ENCODE measurements around the gene ZNF768.
"Not testable (repeated sequence)": the region's sequence is repeated elsewhere in the genome, so short reads cannot be mapped to it uniquely, and the experiment has no call there.

ZNF768 gene

GRCh38 chr16:30491744-30492308 lies 34.5 kb downstream of the ZNF768 start:
- Histone ChIP-seq H3K36me3 (ENCODE audit: insufficient read depth, low read length) (no peaks in the 10 kb centered on the region), H3K4me3 (ENCODE audit: low read depth in 1 of 2, low read length in 2 of 2) (no peak overlapping the region), H3K4me1 (ENCODE audit: insufficient read depth, low read length) (no peaks in the 10 kb centered on the region), H3K27ac (ENCODE audit: low read depth, low read length) (no peak overlapping the region), H3K27me3 (ENCODE audit: control insufficient read depth in 1 of 2, insufficient read depth in 2 of 2, low read length in 2 of 2) (no peaks in the 10 kb centered on the region), H3K9ac (ENCODE audit: low read length) (no peak overlapping the region), H3K9me3 (ENCODE audit: low read length) (no peaks in the 10 kb centered on the region)

GRCh38 chr16:30491229-30491628 lies 35.1 kb downstream of the ZNF768 start:
- Histone ChIP-seq H3K36me3 (ENCODE audit: insufficient read depth, low read length) (no peaks in the 10 kb centered on the region), H3K27ac (ENCODE audit: low read depth, low read length) (no peak overlapping the region), H3K9ac (ENCODE audit: low read length) (no peak overlapping the region), H3K9me3 (ENCODE audit: low read length) (no peaks in the 10 kb centered on the region), H3K27me3 (ENCODE audit: control insufficient read depth in 1 of 2, insufficient read depth in 2 of 2, low read length in 2 of 2) (no peaks in the 10 kb centered on the region), H3K4me1 (ENCODE audit: insufficient read depth, low read length) (no peaks in the 10 kb centered on the region), H3K4me3 (ENCODE audit: low read depth in 1 of 2, low read length in 2 of 2) (no peak overlapping the region)

GRCh38 chr16:30490210-30490609 lies 36.2 kb downstream of the ZNF768 start:
- no peaks in the 10 kb centered on the region for H3K36me3 ChIP-seq (ENCODE audit: insufficient read depth, low read length)

GRCh38 chr16:30488764-30489605 lies 37.4 kb downstream of the ZNF768 start:
- H3K4me1 ChIP-seq (ENCODE audit: insufficient read depth, low read length), result no peaks in the 10 kb centered on the region
- no peaks in the 10 kb centered on the region for H3K9me3 ChIP-seq (ENCODE audit: low read length)
- no peak overlapping the region for H3K9ac ChIP-seq (ENCODE audit: low read length)
- no peaks in the 10 kb centered on the region for H3K36me3 ChIP-seq (ENCODE audit: insufficient read depth, low read length)
- H3K4me3 ChIP-seq (ENCODE audit: low read depth in 1 of 2, low read length in 2 of 2), result no peak overlapping the region
- no peak overlapping the region for H3K27ac ChIP-seq (ENCODE audit: low read depth, low read length)
- no peaks in the 10 kb centered on the region for H3K27me3 ChIP-seq (ENCODE audit: control insufficient read depth in 1 of 2, insufficient read depth in 2 of 2, low read length in 2 of 2)

More at GRCh38 chr16:30490210-30490609, 36.2 kb downstream of the ZNF768 start:
- Histone ChIP-seq H3K4me3 (ENCODE audit: low read depth in 1 of 2, low read length in 2 of 2) (no peak overlapping the region), H3K27ac (ENCODE audit: low read depth, low read length) (no peak overlapping the region), H3K9ac (ENCODE audit: low read length) (no peak overlapping the region), H3K27me3 (ENCODE audit: control insufficient read depth in 1 of 2, insufficient read depth in 2 of 2, low read length in 2 of 2) (no peaks in the 10 kb centered on the region), H3K9me3 (ENCODE audit: low read length) (no peaks in the 10 kb centered on the region), H3K4me1 (ENCODE audit: insufficient read depth, low read length) (no peaks in the 10 kb centered on the region)

- Histone ChIP-seq H3K4me1 (ENCODE audit: insufficient read depth, low read length) (no peaks in the 10 kb centered on the region), H3K27me3 (ENCODE audit: control insufficient read depth in 1 of 2, insufficient read depth in 2 of 2, low read length in 2 of 2) (no peaks in the 10 kb centered on the region), H3K9ac (ENCODE audit: low read length) (no peak overlapping the region), H3K4me3 (ENCODE audit: low read depth in 1 of 2, low read length in 2 of 2) (no peak overlapping the region), H3K36me3 (ENCODE audit: insufficient read depth, low read length) (no peaks in the 10 kb centered on the region), H3K27ac (ENCODE audit: low read depth, low read length) (no peak overlapping the region), H3K9me3 (ENCODE audit: low read length) (no peaks in the 10 kb centered on the region)
Observed at GRCh38 chr16:30485818-30486436, 40.4 kb downstream of the ZNF768 start.

GRCh38 chr16:30484887-30485286 lies 41.5 kb downstream of the ZNF768 start:
- no peak overlapping the region for H3K4me3 ChIP-seq (ENCODE audit: low read depth in 1 of 2, low read length in 2 of 2)
- H3K27ac ChIP-seq (ENCODE audit: low read depth, low read length), result no peak overlapping the region
- no peaks in the 10 kb centered on the region for H3K4me1 ChIP-seq (ENCODE audit: insufficient read depth, low read length)
- no peak overlapping the region for H3K9ac ChIP-seq (ENCODE audit: low read length)
- no peaks in the 10 kb centered on the region for H3K36me3 ChIP-seq (ENCODE audit: insufficient read depth, low read length)
- no peaks in the 10 kb centered on the region for H3K9me3 ChIP-seq (ENCODE audit: low read length)
- H3K27me3 ChIP-seq (ENCODE audit: control insufficient read depth in 1 of 2, insufficient read depth in 2 of 2, low read length in 2 of 2), result no peaks in the 10 kb centered on the region

GRCh38 chr16:30482366-30482765 lies 44.0 kb downstream of the ZNF768 start:
- Histone ChIP-seq H3K9me3 (ENCODE audit: low read length) (no peaks in the 10 kb centered on the region), H3K27me3 (ENCODE audit: control insufficient read depth in 1 of 2, insufficient read depth in 2 of 2, low read length in 2 of 2) (no peaks in the 10 kb centered on the region), H3K36me3 (ENCODE audit: insufficient read depth, low read length) (no peaks in the 10 kb centered on the region), H3K27ac (ENCODE audit: low read depth, low read length) (no peak overlapping the region), H3K4me3 (ENCODE audit: low read depth in 1 of 2, low read length in 2 of 2) (no peak overlapping the region), H3K4me1 (ENCODE audit: insufficient read depth, low read length) (no peaks in the 10 kb centered on the region), H3K9ac (ENCODE audit: low read length) (no peak overlapping the region)

GRCh38 chr16:30481381-30481780 lies 45.0 kb downstream of the ZNF768 start:
- no peaks in the 10 kb centered on the region for H3K4me1 ChIP-seq (ENCODE audit: insufficient read depth, low read length)
- H3K36me3 ChIP-seq (ENCODE audit: insufficient read depth, low read length), result no peaks in the 10 kb centered on the region
- no peak overlapping the region for H3K4me3 ChIP-seq (ENCODE audit: low read depth in 1 of 2, low read length in 2 of 2)
- H3K27ac ChIP-seq (ENCODE audit: low read depth, low read length), result no peak overlapping the region
- no peaks in the 10 kb centered on the region for H3K27me3 ChIP-seq (ENCODE audit: control insufficient read depth in 1 of 2, insufficient read depth in 2 of 2, low read length in 2 of 2)
- no peaks in the 10 kb centered on the region for H3K9me3 ChIP-seq (ENCODE audit: low read length)
- no peak overlapping the region for H3K9ac ChIP-seq (ENCODE audit: low read length)

GRCh38 chr16:30478766-30479478 lies 47.4 kb downstream of the ZNF768 start:
- Histone ChIP-seq H3K4me1 (ENCODE audit: insufficient read depth, low read length) (no peaks in the 10 kb centered on the region), H3K27ac (ENCODE audit: low read depth, low read length) (no peak overlapping the region), H3K9ac (ENCODE audit: low read length) (no peak overlapping the region), H3K36me3 (ENCODE audit: insufficient read depth, low read length) (no peaks in the 10 kb centered on the region), H3K9me3 (ENCODE audit: low read length) (no peaks in the 10 kb centered on the region), H3K27me3 (ENCODE audit: control insufficient read depth in 1 of 2, insufficient read depth in 2 of 2, low read length in 2 of 2) (peaks cover 0 to 10% of the 10 kb centered on the region in 2 donors), H3K4me3 (ENCODE audit: low read depth in 1 of 2, low read length in 2 of 2) (no peak overlapping the region)

- H3K9ac ChIP-seq (ENCODE audit: low read length); H3K27ac ChIP-seq (ENCODE audit: low read depth, low read length); H3K36me3 ChIP-seq (ENCODE audit: insufficient read depth, low read length); H3K4me1 ChIP-seq (ENCODE audit: insufficient read depth, low read length); H3K9me3 ChIP-seq (ENCODE audit: low read length); H3K4me3 ChIP-seq (ENCODE audit: low read depth in 1 of 2, low read length in 2 of 2): not testable (repeated sequence)
- H3K27me3 ChIP-seq (ENCODE audit: control insufficient read depth in 1 of 2, insufficient read depth in 2 of 2, low read length in 2 of 2), result peaks cover 0 to 12% of the 10 kb centered on the region in 2 donors
Observed at GRCh38 chr16:30477773-30478172, 48.6 kb downstream of the ZNF768 start.

GRCh38 chr16:30476991-30477390 lies 49.4 kb downstream of the ZNF768 start:
- no peaks in the 10 kb centered on the region for H3K4me1 ChIP-seq (ENCODE audit: insufficient read depth, low read length)
- H3K4me3 ChIP-seq (ENCODE audit: low read depth in 1 of 2, low read length in 2 of 2), result no peak overlapping the region
- H3K27me3 ChIP-seq (ENCODE audit: control insufficient read depth in 1 of 2, insufficient read depth in 2 of 2, low read length in 2 of 2), result peaks cover 0 to 12% of the 10 kb centered on the region in 2 donors
- no peaks in the 10 kb centered on the region for H3K9me3 ChIP-seq (ENCODE audit: low read length)
- no peak overlapping the region for H3K9ac ChIP-seq (ENCODE audit: low read length)
- H3K27ac ChIP-seq (ENCODE audit: low read depth, low read length), result no peak overlapping the region
- no peaks in the 10 kb centered on the region for H3K36me3 ChIP-seq (ENCODE audit: insufficient read depth, low read length)
